IMR-90 (cell line): ENCODE results near the gene TCF25. TPM values are rescaled to one million over a fixed set of nuclear protein-coding genes. Genes with fewer than 3 reads are reported as not detected.

Source experiments
- ATAC-seq: fragments of 200-7000 bp; cut with Tn5 transposase; 2 replicates; pipeline ENCODE4 v1.9.1; 2020; ENCODE audit warnings: low read depth, mild to moderate bottlenecking, moderate library complexity
- BruUV-seq: library from RNA; stranded (reverse); fragments of 400-500 nt; replicated peaks from 2 replicates; lab custom pipeline; 2021; lab: Mats Ljungman, UMichigan
- CTCF ChIA-PET: fragments of 300-600 bp; formaldehyde crosslinking; extraction: SDS; loops from one replicate; lab custom pipeline; 2021; ENCODE audit warnings: antibody characterized with exemption; lab: Yijun Ruan, JAX
- POLR2A ChIA-PET: fragments of 300-600 bp; sonication (Branson Sonifier 250); formaldehyde crosslinking; loops from one replicate; lab custom pipeline; 2022; ENCODE audit warnings: antibody characterized with exemption; ENCODE audit not compliant: unreplicated experiment; lab: Charles Lee
- DNase-seq: peaks from one replicate; pipeline ENCODE4 v3.0.0; 2013
- H2AFZ ChIP-seq: replicated peaks from 2 replicates; pipeline ENCODE3; 2013; ENCODE audit warnings: low read length, mild to moderate bottlenecking; ENCODE audit not compliant: poor library complexity
- H2AK5ac ChIP-seq: 2 replicates; pipeline ENCODE4 v1.6.1; 2013; ENCODE audit warnings: low read depth, low read length, inconsistent platforms
- H2AK9ac ChIP-seq: replicated peaks from 2 replicates; pipeline ENCODE3; 2013; ENCODE audit warnings: mild to moderate bottlenecking, low read depth, low read length, moderate library complexity; ENCODE audit not compliant: poor library complexity
- H2BK120ac ChIP-seq: 2 replicates; pipeline ENCODE4 v1.6.1; 2013; ENCODE audit warnings: low read depth, low read length, inconsistent platforms
- H2BK15ac ChIP-seq: 3 replicates; pipeline ENCODE4 v1.6.1; 2013; ENCODE audit warnings: low read depth, low read length, inconsistent platforms
- H2BK20ac ChIP-seq: 2 replicates; pipeline ENCODE4 v1.6.1; 2013; ENCODE audit warnings: low read depth, mild to moderate bottlenecking, inconsistent platforms, low read length, moderate library complexity
- H2BK5ac ChIP-seq: 2 replicates; pipeline ENCODE4 v1.6.1; 2013; ENCODE audit warnings: mild to moderate bottlenecking, low read depth, low read length, inconsistent platforms; ENCODE audit not compliant: poor library complexity, severe bottlenecking
- H3K14ac ChIP-seq: replicated peaks from 2 replicates; pipeline ENCODE4 v1.6.1; 2013; ENCODE audit warnings: low read depth, low read length, inconsistent platforms
- H3K18ac ChIP-seq: 2 replicates; pipeline ENCODE4 v1.6.1; 2013; ENCODE audit warnings: low read depth, low read length, control low read depth
- H3K23ac ChIP-seq: 2 replicates; pipeline ENCODE4 v1.6.1; 2013; ENCODE audit warnings: low read depth, low read length, inconsistent platforms
- H3K27ac ChIP-seq: 2 replicates; pipeline ENCODE4 v1.5.1; 2013; ENCODE audit warnings: mild to moderate bottlenecking, control low read depth, low read length; ENCODE audit not compliant: insufficient read depth
- H3K27me3 ChIP-seq: 2 replicates; pipeline ENCODE4 v1.6.1; 2013; ENCODE audit warnings: low read length; ENCODE audit not compliant: control insufficient read depth, insufficient read depth
- H3K36me3 ChIP-seq: 2 replicates; pipeline ENCODE4 v1.6.1; 2013; ENCODE audit warnings: low read length, mixed read lengths; ENCODE audit not compliant: control insufficient read depth, insufficient read depth
- H3K4ac ChIP-seq: 2 replicates; pipeline ENCODE4 v1.6.1; 2013; ENCODE audit warnings: low read depth, low read length, inconsistent platforms
- H3K4me1 ChIP-seq: 2 replicates; pipeline ENCODE4 v1.6.1; 2013; ENCODE audit warnings: low read length, mixed read lengths; ENCODE audit not compliant: control insufficient read depth, insufficient read depth
- H3K4me2 ChIP-seq: 2 replicates; pipeline ENCODE4 v1.6.1; 2013; ENCODE audit warnings: low read depth, mild to moderate bottlenecking, control low read depth, low read length, moderate library complexity
- H3K4me3 ChIP-seq: 2 replicates; pipeline ENCODE4 v1.5.1; 2013; ENCODE audit warnings: low read depth, mild to moderate bottlenecking, control low read depth, low read length, moderate library complexity; ENCODE audit not compliant: insufficient read depth
- H3K56ac ChIP-seq: 2 replicates; pipeline ENCODE4 v1.6.1; 2013; ENCODE audit warnings: low read length, inconsistent platforms; ENCODE audit not compliant: insufficient read depth; ENCODE audit errors: extremely low read depth
- H3K79me1 ChIP-seq, 2 experiments: 2 replicates each; pipeline ENCODE4 v1.6.1; 2013; ENCODE audit warnings: low read length in 2 of 2, inconsistent platforms in 1 of 2, low read depth in 1 of 2
- H3K9ac ChIP-seq: 2 replicates; pipeline ENCODE4 v1.6.1; 2013; ENCODE audit warnings: low read depth, low read length, control low read depth
- H3K9me1 ChIP-seq: 2 replicates; pipeline ENCODE4 v1.6.1; 2013; ENCODE audit warnings: low read length, inconsistent platforms; ENCODE audit not compliant: insufficient read depth
- H3K9me3 ChIP-seq: 2 replicates; pipeline ENCODE4 v1.6.1; 2013; ENCODE audit warnings: low read length; ENCODE audit not compliant: control insufficient read depth, insufficient read depth
- H4K20me1 ChIP-seq: 2 replicates; pipeline ENCODE4 v1.6.1; 2013; ENCODE audit warnings: low read length, inconsistent platforms; ENCODE audit not compliant: insufficient read depth
- H4K5ac ChIP-seq: 2 replicates; pipeline ENCODE4 v1.6.1; 2013; ENCODE audit warnings: mild to moderate bottlenecking, low read depth, low read length, control low read depth
- H4K8ac ChIP-seq, 2 experiments: 2 replicates each; pipeline ENCODE4 v1.6.1; 2013; ENCODE audit warnings: low read depth in 2 of 2, low read length in 2 of 2, control low read depth in 1 of 2, inconsistent platforms in 1 of 2
- H4K91ac ChIP-seq: 2 replicates; pipeline ENCODE4 v1.6.1; 2013; ENCODE audit warnings: low read depth, low read length, inconsistent platforms; ENCODE audit not compliant: insufficient read depth
- FOS ChIP-seq: fragments of 150-350 bp; IDR thresholded peaks from 2 replicates; pipeline ENCODE4 v1.6.1; 2016; ENCODE audit warnings: low read depth, low read length
- MAFK ChIP-seq: IDR thresholded peaks from 2 replicates; pipeline ENCODE4 v1.6.1; 2012; ENCODE audit warnings: low read depth, low read length, improper control_type of control experiment
- POLR2A ChIP-seq: IDR thresholded peaks from 2 replicates; pipeline ENCODE4 v1.6.1; 2012; ENCODE audit warnings: mild to moderate bottlenecking, low read depth, low read length
- WGBS, 2 experiments: methylation state at CpG; one replicate each; pipeline versions ENCODE4 v1.1.5 to v1.1.7; 2013; ENCODE audit warnings: missing lambda C conversion rate in 2 of 2; ENCODE audit not compliant: insufficient read length in 1 of 2; ENCODE audit errors: extremely low coverage in 2 of 2; 5-methylcytosine and 5-hydroxymethylcytosine counted together
- dilution Hi-C: fragments of 300-500 bp; cut with HindIII; formaldehyde crosslinking; loops from one replicate; pipeline ENCODE4 v1.14.3; 2018; ENCODE audit warnings: low sequenced_read_pairs; ENCODE audit not compliant: unreplicated experiment
- in situ Hi-C: fragments of 300-500 bp; cut with MboI; formaldehyde crosslinking; loops from 3 replicates; pipeline ENCODE4 v1.14.3; 2019; ENCODE audit warnings: low sequenced_read_pairs, inconsistent platforms, mixed read lengths
- intact Hi-C: fragments of 100-400 bp; cut with micrococcal nuclease; formaldehyde crosslinking; loops from 2 replicates; pipeline ENCODE4 v1.10.0; 2022
- polyA plus RNA-seq, 3 experiments: library from polyadenylated mRNA; depleted of rRNA; stranded (reverse); fragments of >200 nt; gene quantifications; 2 replicates each; pipeline ENCODE4 v1.2.3, GENCODE V29; 2012; ENCODE audit warnings: low replicate concordance in 1 of 3
- total RNA-seq: library from RNA; depleted of rRNA; stranded (reverse); fragments of >200 nt; gene quantifications from 2 replicates; pipeline ENCODE4 v1.2.3, GENCODE V29; 2012
- TF ChIP-seq, protein P1 (sequence below): fragments of 150-350 bp; IDR thresholded peaks from 2 replicates; pipeline ENCODE4 v1.6.1; 2017; ENCODE audit warnings: mild to moderate bottlenecking, antibody characterized with exemption, low read length, low read depth

The TCF25 gene
- total and polyA plus RNA-seq, 2 of the 4 experiments (the other 2 are of a cell fraction): 127 to 184 TPM

DNA sequence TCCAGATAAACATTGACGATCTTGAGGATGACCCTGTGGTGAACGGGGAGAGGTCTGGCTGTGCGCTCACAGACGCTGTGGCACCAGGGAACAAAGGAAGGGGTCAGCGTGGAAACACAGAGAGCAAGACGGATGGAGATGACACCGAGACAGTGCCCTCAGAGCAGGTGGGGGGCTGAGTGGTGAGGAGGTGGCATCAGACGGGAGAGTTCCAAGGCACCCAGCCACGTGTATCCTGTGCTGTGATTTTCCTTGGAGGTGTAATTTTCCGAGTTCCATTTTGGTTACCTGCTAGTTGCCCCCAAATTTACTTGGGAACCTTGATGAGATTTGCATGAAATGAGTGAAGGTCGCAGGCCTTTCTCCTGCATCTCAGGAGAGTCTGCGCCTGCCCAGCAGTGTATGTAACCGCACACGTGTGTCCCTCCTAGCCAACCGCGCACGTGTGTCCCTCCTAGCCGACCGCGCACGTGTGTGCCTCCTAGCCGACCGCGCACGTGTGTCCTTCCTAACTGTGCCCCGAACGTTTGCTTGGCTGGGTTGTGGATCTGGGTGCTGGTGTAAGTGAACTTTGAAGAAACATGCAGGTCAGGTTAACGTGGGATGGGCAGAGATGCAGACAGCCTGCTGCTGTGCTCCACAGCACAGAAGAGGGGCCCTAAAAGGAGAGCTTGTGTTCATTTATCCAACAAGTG is 10.1 kb downstream of the TCF25 start:
- no peak overlapping the region for H3K4me2 ChIP-seq
- H3K14ac ChIP-seq: no peak overlapping the region
- H4K5ac ChIP-seq: no peak overlapping the region
- intact Hi-C loops: no loop called here
- peaks cover 66% of the 10 kb centered on the region for H3K36me3 ChIP-seq
- dilution Hi-C loops: no loop called here
- no peaks in the 10 kb centered on the region for H3K9me3 ChIP-seq
- no peak overlapping the region for H2BK20ac ChIP-seq
- H4K91ac ChIP-seq: no peak overlapping the region
- no peak overlapping the region for H3K9ac ChIP-seq
- no peak overlapping the region for H2BK15ac ChIP-seq
- ATAC-seq: no peak; the same call in 1 of the 2 replicates
- H3K23ac ChIP-seq: no peak overlapping the region
- BruUV-seq: no TSS peak
- H3K27ac ChIP-seq: no peak overlapping the region
- H3K18ac ChIP-seq: no peak overlapping the region
- 87% methylated on average over 10 of the region's 28 CpGs; no CpG with 5 or more reads in 1 of the 2 experiments for WGBS, 2 experiments
- 0 out of 2 replicates have a peak overlapping the region, but pooled peaks have one; percentile 7 for H2AK5ac ChIP-seq
- H3K4me3 ChIP-seq: no peak overlapping the region
- in situ Hi-C loops: no loop called here
- no peak overlapping the region for H4K8ac ChIP-seq
- H3K4ac ChIP-seq: no peak overlapping the region; the same call in 1 of the 2 replicates
- H3K9me1 ChIP-seq: peaks cover 12% of the 10 kb centered on the region; the same call in 1 of the 2 replicates
- H3K27me3 ChIP-seq: no peaks in the 10 kb centered on the region
- no peak overlapping the region for H2BK120ac ChIP-seq
- H3K56ac ChIP-seq: no peak overlapping the region
- TF ChIP-seq MAFK: no peak
- no peak for TF ChIP-seq FOS
- TF ChIP-seq, protein P1, sequence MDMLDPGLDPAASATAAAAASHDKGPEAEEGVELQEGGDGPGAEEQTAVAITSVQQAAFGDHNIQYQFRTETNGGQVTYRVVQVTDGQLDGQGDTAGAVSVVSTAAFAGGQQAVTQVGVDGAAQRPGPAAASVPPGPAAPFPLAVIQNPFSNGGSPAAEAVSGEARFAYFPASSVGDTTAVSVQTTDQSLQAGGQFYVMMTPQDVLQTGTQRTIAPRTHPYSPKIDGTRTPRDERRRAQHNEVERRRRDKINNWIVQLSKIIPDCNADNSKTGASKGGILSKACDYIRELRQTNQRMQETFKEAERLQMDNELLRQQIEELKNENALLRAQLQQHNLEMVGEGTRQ: no peak
- TF ChIP-seq POLR2A: no peak
- ChIA-PET POLR2A (no interaction called here), CTCF (no interaction called here)
- peaks cover 70% of the 10 kb centered on the region for H4K20me1 ChIP-seq
- H3K4me1 ChIP-seq: peaks cover 2% of the 10 kb centered on the region; the same call in 1 of the 2 replicates
- peak overlapping the region; percentile 17 for H2BK5ac ChIP-seq
- no peak for DNase-seq
- H2AFZ ChIP-seq: no peak overlapping the region
- H2AK9ac ChIP-seq: peak overlapping the region; percentile 34
- H3K79me1 ChIP-seq: peaks cover 34 to 57% of the 10 kb centered on the region in 2 experiments
